Measurements from ENCODE around the gene OR8D2.

- TF ChIP-seq CTCF (IDR thresholded peaks at IDR 0.05) (no peak), POLR2A (IDR thresholded peaks at IDR 0.05) (no peak)
Measured at GRCh38 chr11:124297921-124298320, 22.1 kb downstream of the OR8D2 start.
